HCT116 (cell line): ENCODE measurements around the gene LSM14A. TPM values are rescaled to one million over a fixed set of nuclear protein-coding genes. Genes with fewer than 3 reads are reported as not detected.
"Not testable (repeated sequence)": the region's sequence is repeated elsewhere in the genome, so short reads cannot be mapped to it uniquely, and the experiment has no call there.

Source experiments
- ATAC-seq: fragments of 200-7000 bp; cut with Tn5 transposase; 2 replicates; pipeline ENCODE4 v1.9.1; 2020; ENCODE audit warnings: mild to moderate bottlenecking, moderate library complexity
- BruUV-seq: library from RNA; stranded (reverse); fragments of 400-500 nt; replicated peaks from 2 replicates; lab custom pipeline; 2021; lab: Mats Ljungman, UMichigan
- CTCF ChIA-PET: fragments of 300-600 bp; sonication (Branson Sonifier 250); formaldehyde crosslinking; loops from one replicate; lab custom pipeline; 2021; ENCODE audit warnings: antibody characterized with exemption; lab: Charles Lee
- POLR2A ChIA-PET: fragments of 300-600, 350-600 bp; sonication (Branson Sonifier 250); formaldehyde crosslinking; loops from one replicate; lab custom pipeline; 2021; ENCODE audit warnings: antibody characterized with exemption; lab: Charles Lee
- RAD21 ChIA-PET, 2 experiments: fragments of 300-600 bp; sonication (Branson Sonifier 250); formaldehyde crosslinking; loops; one replicate each; lab custom pipeline; 2023; ENCODE audit warnings: low total read pairs in 2 of 2; ENCODE audit not compliant: uncharacterized antibody in 2 of 2, unreplicated experiment in 2 of 2, low non-redundant PET in 1 of 2; lab: Charles Lee
- DNase-seq: peaks from one replicate; pipeline ENCODE4 v3.0.0-alpha.2; 2010; ENCODE audit warnings: low read depth, low spot score
- H2AFZ ChIP-seq: fragments of 200-600 bp; shearing (Covaris generic), sonication (generic); 2 replicates; pipeline ENCODE4 v1.6.1; 2017; ENCODE audit warnings: low read depth, mixed run types, mixed read lengths, antibody characterized with exemption, low read length; ENCODE audit not compliant: poor library complexity, severe bottlenecking
- H3K27ac ChIP-seq: 2 replicates; pipeline ENCODE4 v1.5.1; 2012; ENCODE audit warnings: low read depth, low read length
- H3K27me3 ChIP-seq: fragments of 200-600 bp; sonication (generic); 2 replicates; pipeline ENCODE4 v1.6.1; 2016; ENCODE audit warnings: mixed run types, low read length, mixed read lengths; ENCODE audit not compliant: insufficient read depth
- H3K36me3 ChIP-seq, 2 experiments: fragments of 200-500 bp in 1 of 2; fragments of 200-600 bp in 1 of 2; sonication (Bioruptor generic) in 1 of 2; sonication (generic) in 1 of 2; 2 replicates each; pipeline versions ENCODE4 v1.5.1 to v1.6.1; 2014 to 2016; ENCODE audit warnings: low read length in 2 of 2, inconsistent platforms in 1 of 2, mixed read lengths in 1 of 2, mixed run types in 1 of 2; ENCODE audit not compliant: insufficient read depth in 2 of 2, control insufficient read depth in 1 of 2
- H3K4me1 ChIP-seq, 2 experiments: fragments of 200-600 bp in 1 of 2; sonication (generic) in 1 of 2; 2 replicates each; pipeline versions ENCODE4 v1.5.1 to v1.6.1; 2012 to 2017; ENCODE audit warnings: low read length in 2 of 2, inconsistent platforms in 1 of 2, mild to moderate bottlenecking in 1 of 2, mixed read lengths in 1 of 2, mixed run types in 1 of 2, moderate library complexity in 1 of 2; ENCODE audit not compliant: insufficient read depth in 2 of 2, control insufficient read depth in 1 of 2
- H3K4me2 ChIP-seq: fragments of 200-600 bp; sonication (generic); 2 replicates; pipeline ENCODE4 v1.6.1; 2017; ENCODE audit warnings: mixed run types, low read length, mixed read lengths
- H3K4me3 ChIP-seq, 2 experiments: fragments of 200-600 bp in 1 of 2; sonication (generic) in 1 of 2; replicated peaks in 1 of 2; 2 replicates each; pipeline ENCODE4 v1.5.1; 2011 to 2016; ENCODE audit warnings: low read length in 2 of 2, control low read depth in 1 of 2, low read depth in 1 of 2, mild to moderate bottlenecking in 1 of 2, mixed read lengths in 1 of 2, mixed run types in 1 of 2
- H3K79me2 ChIP-seq: fragments of 200-600 bp; sonication (generic); 2 replicates; pipeline ENCODE4 v1.6.1; 2017; ENCODE audit warnings: mild to moderate bottlenecking, mixed run types, low read length, moderate library complexity, mixed read lengths; ENCODE audit not compliant: insufficient read depth
- H3K9ac ChIP-seq: fragments of 200-600 bp; sonication (generic); 2 replicates; pipeline ENCODE4 v1.6.1; 2016; ENCODE audit warnings: low read length, mixed read lengths
- H3K9me2 ChIP-seq: fragments of 200-600 bp; sonication (generic), shearing (Covaris generic); 2 replicates; pipeline ENCODE4 v1.6.1; 2017; ENCODE audit warnings: mixed run types, mild to moderate bottlenecking, moderate library complexity; ENCODE audit not compliant: insufficient read depth
- H3K9me3 ChIP-seq, 2 experiments: fragments of 200-500 bp in 1 of 2; fragments of 200-600 bp in 1 of 2; sonication (Bioruptor generic) in 1 of 2; sonication (generic) in 1 of 2; 2 replicates each; pipeline ENCODE4 v1.6.1; 2014 to 2017; ENCODE audit warnings: low read length in 2 of 2, mixed read lengths in 2 of 2, inconsistent platforms in 1 of 2, low read depth in 1 of 2, mild to moderate bottlenecking in 1 of 2, mixed run types in 1 of 2, moderate library complexity in 1 of 2; ENCODE audit not compliant: control insufficient read depth in 1 of 2, insufficient read depth in 1 of 2
- H4K20me1 ChIP-seq: fragments of 200-600 bp; sonication (generic), shearing (Covaris generic); 2 replicates; pipeline ENCODE4 v1.6.1; 2017; ENCODE audit warnings: mixed run types, mild to moderate bottlenecking, moderate library complexity; ENCODE audit not compliant: insufficient read depth
- ATF3 ChIP-seq: IDR thresholded peaks from 2 replicates; pipeline ENCODE4 v1.6.1; 2012
- CBX3 ChIP-seq: IDR thresholded peaks from 2 replicates; pipeline ENCODE4 v1.6.1; 2012; ENCODE audit warnings: low read depth
- CEBPB ChIP-seq: IDR thresholded peaks from 2 replicates; pipeline ENCODE4 v1.6.1; 2012; ENCODE audit warnings: low read depth
- CTCF ChIP-seq, 3 experiments: fragments of 200-600 bp in 1 of 3; sonication (generic) in 1 of 3; IDR thresholded peaks in 2 of 3; conservative IDR thresholded peaks in 1 of 3; 2 replicates each; pipeline ENCODE4 v1.5.1; 2012 to 2017; ENCODE audit warnings: low read depth in 2 of 3, low read length in 2 of 3, antibody characterized with exemption in 1 of 3, borderline replicate concordance in 1 of 3, control low read depth in 1 of 3, mild to moderate bottlenecking in 1 of 3, mixed read lengths in 1 of 3, mixed run types in 1 of 3, moderate library complexity in 1 of 3; ENCODE audit not compliant: insufficient read depth in 1 of 3
- EGR1 ChIP-seq: IDR thresholded peaks from 2 replicates; pipeline ENCODE4 v1.6.1; 2012; ENCODE audit warnings: low read depth
- ELF1 ChIP-seq: IDR thresholded peaks from 2 replicates; pipeline ENCODE4 v1.6.1; 2012; ENCODE audit warnings: low read depth, borderline replicate concordance
- EZH2 ChIP-seq: fragments of 200-600 bp; sonication (generic); IDR thresholded peaks from 2 replicates; pipeline ENCODE4 v1.6.1; 2017; ENCODE audit warnings: antibody characterized with exemption, mixed run types
- FOSL1 ChIP-seq: IDR thresholded peaks from 2 replicates; pipeline ENCODE4 v1.6.1; 2012; ENCODE audit warnings: low read depth
- JUND ChIP-seq: IDR thresholded peaks from 2 replicates; pipeline ENCODE4 v1.6.1; 2012
- MAX ChIP-seq: IDR thresholded peaks from 2 replicates; pipeline ENCODE4 v1.6.1; 2012
- POLR2AphosphoS5 ChIP-seq: IDR thresholded peaks from 2 replicates; pipeline ENCODE4 v1.6.1; 2011; ENCODE audit warnings: mild to moderate bottlenecking, low read depth, low read length, moderate library complexity
- SIN3A ChIP-seq: IDR thresholded peaks from 2 replicates; pipeline ENCODE4 v1.6.1; 2012; ENCODE audit warnings: low read depth
- SP1 ChIP-seq: IDR thresholded peaks from 2 replicates; pipeline ENCODE4 v1.6.1; 2012; ENCODE audit warnings: low read depth
- SRF ChIP-seq: IDR thresholded peaks from 2 replicates; pipeline ENCODE4 v1.6.1; 2012; ENCODE audit warnings: low read depth
- TCF7L2 ChIP-seq: IDR thresholded peaks from 2 replicates; pipeline ENCODE4 v1.7.0; 2011; ENCODE audit warnings: borderline replicate concordance, inconsistent platforms; ENCODE audit not compliant: insufficient read depth, insufficient read length; ENCODE audit errors: extremely low read depth
- YY1 ChIP-seq: IDR thresholded peaks from 2 replicates; pipeline ENCODE4 v1.6.1; 2011; ENCODE audit warnings: low read length, low read depth, moderate library complexity, mild to moderate bottlenecking; ENCODE audit not compliant: insufficient replicate concordance; ENCODE audit errors: extremely low read depth
- ZFX ChIP-seq: fragments of 450-650 bp; IDR thresholded peaks from 2 replicates; pipeline ENCODE4 v1.6.1; 2017
- ZNF274 ChIP-seq: fragments of 200-500 bp; sonication (Bioruptor generic); IDR thresholded peaks from 2 replicates; pipeline ENCODE4 v1.6.1; 2014; ENCODE audit warnings: mild to moderate bottlenecking, low read depth, low read length, inconsistent platforms
- intact Hi-C: fragments of 100-400 bp; cut with micrococcal nuclease; formaldehyde crosslinking; loops from 2 replicates; pipeline ENCODE4 v1.10.0; 2022
- total RNA-seq: library from RNA; stranded (reverse); gene quantifications from one replicate; pipeline ENCODE4 v1.2.1, GENCODE V29; 2021; ENCODE audit not compliant: unreplicated experiment

The LSM14A gene
- total RNA-seq, 1 experiment from 2014 or later, result 120 TPM

- H4K20me1 ChIP-seq, result no peaks in the 10 kb centered on the region
- no peaks in the 10 kb centered on the region for H3K79me2 ChIP-seq
- no TSS peak for BruUV-seq
- ChIA-PET POLR2A (no interaction called here), RAD21 (no interaction called here), CTCF (no interaction called here)
- H3K36me3 ChIP-seq, result no peaks in the 10 kb centered on the region
- DNase-seq (no peak), ATAC-seq (no peak)
- H3K4me1 ChIP-seq, result no peaks in the 10 kb centered on the region
- no peak overlapping the region for H3K4me2 ChIP-seq
- no peak overlapping the region for H2AFZ ChIP-seq
- H3K27ac ChIP-seq, result no peak overlapping the region
- intact Hi-C loops, result no loop called here
- no peak overlapping the region for H3K9ac ChIP-seq
- TF ChIP-seq EGR1, result no peak
- no peak for TF ChIP-seq ZNF274
- no peak for TF ChIP-seq ZFX
- TF ChIP-seq CEBPB, result no peak
- no peak for TF ChIP-seq YY1
- no peak for TF ChIP-seq TCF7L2
- TF ChIP-seq SIN3A, result no peak
- no peak for TF ChIP-seq CBX3
- TF ChIP-seq ATF3, result no peak
- TF ChIP-seq ELF1, result no peak
- no peak for TF ChIP-seq SP1
- TF ChIP-seq SRF, result no peak
- no peak for TF ChIP-seq EZH2
- TF ChIP-seq FOSL1, result no peak
- TF ChIP-seq JUND, result no peak
- no peak for TF ChIP-seq CTCF (IDR thresholded peaks at IDR 0.05 in 2 of 3, conservative IDR thresholded peaks at IDR 0.05 in 1 of 3; ENCODE audit: borderline replicate concordance in 1 of 3, insufficient read depth in 1 of 3, low read depth in 2 of 3, low read length in 2 of 3)
- no peak for TF ChIP-seq MAX
- TF ChIP-seq POLR2AphosphoS5, result no peak
- H3K27me3 ChIP-seq, result no peaks in the 10 kb centered on the region
- H3K4me3 ChIP-seq, result no peak overlapping the region
- H3K9me3 ChIP-seq, result no peaks in the 10 kb centered on the region
- H3K9me2 ChIP-seq, result no peaks in the 10 kb centered on the region
Measured at GRCh38 chr19:34155686-34156085, 16.6 kb upstream of the LSM14A start.

- H3K9me2 ChIP-seq, ATAC-seq, DNase-seq, H3K4me1 ChIP-seq, H3K27me3 ChIP-seq, BruUV-seq, H3K4me2 ChIP-seq, RAD21 ChIA-PET, H3K27ac ChIP-seq, H3K36me3 ChIP-seq, H3K9me3 ChIP-seq, POLR2A ChIA-PET, H3K79me2 ChIP-seq, intact Hi-C loops, H3K4me3 ChIP-seq, H2AFZ ChIP-seq, H4K20me1 ChIP-seq, H3K9ac ChIP-seq: not testable (repeated sequence)
- CTCF ChIA-PET, result interaction anchor here (0.9 kb wide), 1 partner anchor 13 kb away, joined by 3 read pairs; no protein-coding TSS in a partner anchor
Measured at GRCh38 chr19:34158966-34159365, 13.3 kb upstream of the LSM14A start.
